Endodermal cell (in vitro differentiated cells): ENCODE results near the gene GALNT6. TPM values are rescaled to one million over a fixed set of nuclear protein-coding genes. Genes with fewer than 3 reads are reported as not detected.

Source experiments
- DNase-seq: peaks from one replicate; pipeline ENCODE4 v3.0.0-alpha.2; 2017
- H3K27ac ChIP-seq: 2 replicates; pipeline ENCODE4 v1.5.1; 2013; ENCODE audit warnings: mild to moderate bottlenecking, low read depth, low read length, moderate library complexity
- H3K27me3 ChIP-seq: 2 replicates; pipeline ENCODE4 v1.6.1; 2013; ENCODE audit warnings: mild to moderate bottlenecking, low read length, moderate library complexity; ENCODE audit not compliant: insufficient read depth, control insufficient read depth, poor library complexity, severe bottlenecking
- H3K36me3 ChIP-seq: 2 replicates; pipeline ENCODE4 v1.7.0; 2013; ENCODE audit warnings: mild to moderate bottlenecking, low read length, moderate library complexity; ENCODE audit not compliant: control insufficient read depth, insufficient read depth
- H3K4me1 ChIP-seq: one replicate; pipeline ENCODE4 v1.7.0; 2013; ENCODE audit warnings: low read length; ENCODE audit not compliant: control insufficient read depth, insufficient read depth
- H3K4me3 ChIP-seq: 2 replicates; pipeline ENCODE4 v1.5.1; 2013; ENCODE audit warnings: mild to moderate bottlenecking, low read length, moderate library complexity
- H3K9ac ChIP-seq: 2 replicates; pipeline ENCODE4 v1.6.1; 2013; ENCODE audit warnings: mild to moderate bottlenecking, low read length, moderate library complexity; ENCODE audit not compliant: poor library complexity, severe bottlenecking; ENCODE audit errors: extremely low read depth
- H3K9me3 ChIP-seq: 2 replicates; pipeline ENCODE4 v1.6.1; 2013; ENCODE audit warnings: mild to moderate bottlenecking, low read length, moderate library complexity; ENCODE audit not compliant: control insufficient read depth
- H3K27ac Mint-ChIP-seq: 2 replicates; pipeline ENCODE4 v1.8.0; 2020; ENCODE audit warnings: mixed read lengths
- H3K27me3 Mint-ChIP-seq: 2 replicates; pipeline ENCODE4 v1.8.0; 2021; ENCODE audit warnings: mild to moderate bottlenecking, mixed read lengths; ENCODE audit not compliant: insufficient read depth
- H3K36me3 Mint-ChIP-seq: 2 replicates; pipeline ENCODE4 v1.8.0; 2020; ENCODE audit warnings: low read depth, mixed read lengths
- H3K4me1 Mint-ChIP-seq: 2 replicates; pipeline ENCODE4 v1.8.0; 2020; ENCODE audit warnings: mixed read lengths
- H3K4me3 Mint-ChIP-seq: 2 replicates; pipeline ENCODE4 v1.8.0; 2020; ENCODE audit warnings: mild to moderate bottlenecking, moderate library complexity, mixed read lengths
- H3K9me3 Mint-ChIP-seq: 2 replicates; pipeline ENCODE4 v1.8.0; 2020; ENCODE audit warnings: mild to moderate bottlenecking, mixed read lengths
- WGBS, 2 experiments: methylation state at CpG; one replicate each; pipeline versions ENCODE4 v1.1.5 to v1.1.7; 2013; ENCODE audit warnings: missing lambda C conversion rate in 2 of 2, mixed read lengths in 1 of 2; ENCODE audit not compliant: insufficient coverage in 1 of 2, insufficient read length in 1 of 2; 5-methylcytosine and 5-hydroxymethylcytosine counted together
- total RNA-seq, 2 donors: library from RNA; stranded (reverse); fragmentation: NEBNext Ultra II Directional in 1 of 2; extraction: Animal tissue kit (Norgen Biotek cat#: 25700) in 1 of 2; gene quantifications; 2 replicates in 1 of 2; 3 replicates in 1 of 2; pipeline ENCODE4 v1.2.1, GENCODE V29; 2021
- TF ChIP-seq, protein P1 (sequence below): fragments of 200-600 bp; sonication (generic); conservative IDR thresholded peaks from 2 replicates; pipeline ENCODE4 v1.5.0; 2021; ENCODE audit warnings: antibody characterized with exemption, mild to moderate bottlenecking

The GALNT6 gene
- total RNA-seq, 2 donors from 2014 or later: 13.9 to 19.1 TPM

DNA sequence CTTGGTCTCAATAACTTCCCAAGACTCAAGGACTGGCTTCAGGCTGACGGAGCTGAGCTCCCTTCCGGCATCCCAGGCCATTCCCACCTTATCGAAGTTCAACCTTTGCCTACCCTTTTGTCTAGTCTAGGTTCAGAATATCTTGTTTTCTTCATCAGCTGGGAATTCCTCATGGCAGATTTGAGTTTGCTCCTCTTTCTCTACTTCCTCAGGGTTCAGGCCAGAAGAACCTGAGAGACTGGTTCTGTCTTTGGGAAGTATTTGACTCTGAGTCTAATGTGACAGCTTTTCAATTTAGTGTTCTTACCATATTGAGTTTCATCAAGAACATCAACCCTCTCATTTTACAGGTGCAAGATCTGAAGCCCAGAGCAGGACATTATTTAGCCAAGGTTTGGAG is 69.3 kb downstream of the GALNT6 start:
- Mint-ChIP-seq H3K9me3 (peaks cover 5% of the 10 kb centered on the region), H3K36me3 (peaks cover 2% of the 10 kb centered on the region), H3K27ac (peak overlapping the region; percentile 96), H3K27me3 (no peaks in the 10 kb centered on the region), H3K4me1 (peaks cover 53% of the 10 kb centered on the region), H3K4me3 (no peak overlapping the region)
- Histone ChIP-seq H3K27me3 (no peaks in the 10 kb centered on the region), H3K9me3 (no peaks in the 10 kb centered on the region), H3K27ac (no peak overlapping the region), H3K4me3 (no peak overlapping the region), H3K4me1 (peaks cover 24% of the 10 kb centered on the region), H3K9ac (no peak overlapping the region), H3K36me3 (no peaks in the 10 kb centered on the region)
- 89 to 93% methylated on average over 3 of the region's 3 CpGs for WGBS, 2 experiments
- no peak for DNase-seq
- TF ChIP-seq, protein P1, sequence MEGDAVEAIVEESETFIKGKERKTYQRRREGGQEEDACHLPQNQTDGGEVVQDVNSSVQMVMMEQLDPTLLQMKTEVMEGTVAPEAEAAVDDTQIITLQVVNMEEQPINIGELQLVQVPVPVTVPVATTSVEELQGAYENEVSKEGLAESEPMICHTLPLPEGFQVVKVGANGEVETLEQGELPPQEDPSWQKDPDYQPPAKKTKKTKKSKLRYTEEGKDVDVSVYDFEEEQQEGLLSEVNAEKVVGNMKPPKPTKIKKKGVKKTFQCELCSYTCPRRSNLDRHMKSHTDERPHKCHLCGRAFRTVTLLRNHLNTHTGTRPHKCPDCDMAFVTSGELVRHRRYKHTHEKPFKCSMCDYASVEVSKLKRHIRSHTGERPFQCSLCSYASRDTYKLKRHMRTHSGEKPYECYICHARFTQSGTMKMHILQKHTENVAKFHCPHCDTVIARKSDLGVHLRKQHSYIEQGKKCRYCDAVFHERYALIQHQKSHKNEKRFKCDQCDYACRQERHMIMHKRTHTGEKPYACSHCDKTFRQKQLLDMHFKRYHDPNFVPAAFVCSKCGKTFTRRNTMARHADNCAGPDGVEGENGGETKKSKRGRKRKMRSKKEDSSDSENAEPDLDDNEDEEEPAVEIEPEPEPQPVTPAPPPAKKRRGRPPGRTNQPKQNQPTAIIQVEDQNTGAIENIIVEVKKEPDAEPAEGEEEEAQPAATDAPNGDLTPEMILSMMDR: no peak

DNA sequence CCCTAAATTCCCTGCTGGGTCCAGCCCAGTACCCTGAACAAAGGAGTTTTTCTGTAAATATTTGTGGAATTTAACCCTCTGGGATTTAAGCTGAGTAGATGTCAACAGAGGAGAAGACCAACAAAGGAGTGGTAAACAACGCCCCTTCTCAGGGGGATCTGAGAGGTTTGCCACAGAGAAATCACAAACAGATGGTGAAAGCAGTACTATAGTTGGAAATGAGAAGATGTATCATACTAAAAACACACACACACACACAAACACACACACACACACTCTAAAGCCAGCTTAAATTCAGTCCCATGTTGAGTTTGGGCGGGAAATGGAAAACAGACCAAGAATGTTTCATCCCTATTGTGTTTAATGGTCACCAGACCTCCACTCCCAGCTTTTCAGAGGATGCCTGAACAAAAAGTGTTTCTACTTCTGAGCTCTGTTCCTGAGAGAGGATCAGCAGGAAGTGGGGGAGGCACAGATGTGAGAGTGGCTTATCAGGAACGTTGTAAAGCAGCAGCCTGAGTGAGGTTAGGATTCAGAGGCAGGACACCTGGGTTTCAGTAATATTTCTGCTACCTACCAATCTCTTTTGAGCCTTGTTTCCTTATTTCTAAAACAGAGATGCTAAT is 70.4 kb downstream of the GALNT6 start:
- Mint-ChIP-seq H3K4me3 (peak overlapping the region; percentile 34), H3K36me3 (peaks cover 2% of the 10 kb centered on the region), H3K27ac (peak overlapping the region; percentile 96), H3K4me1 (peaks cover 50% of the 10 kb centered on the region), H3K9me3 (peaks cover 5% of the 10 kb centered on the region), H3K27me3 (no peaks in the 10 kb centered on the region)
- H3K4me3 ChIP-seq: peak overlapping the region; percentile 2
- H3K9me3 ChIP-seq: no peaks in the 10 kb centered on the region
- WGBS, 2 experiments: 0 to 21% methylated on average over 1 to 3 of the region's 3 CpGs
- no peaks in the 10 kb centered on the region for H3K27me3 ChIP-seq
- H3K9ac ChIP-seq: peak overlapping the region; percentile 75
- peaks cover 24% of the 10 kb centered on the region for H3K4me1 ChIP-seq
- peak overlapping the region; percentile 91 for H3K27ac ChIP-seq
- H3K36me3 ChIP-seq: no peaks in the 10 kb centered on the region
- TF ChIP-seq, protein P1: no peak
- peak; percentile 82 for DNase-seq

DNA sequence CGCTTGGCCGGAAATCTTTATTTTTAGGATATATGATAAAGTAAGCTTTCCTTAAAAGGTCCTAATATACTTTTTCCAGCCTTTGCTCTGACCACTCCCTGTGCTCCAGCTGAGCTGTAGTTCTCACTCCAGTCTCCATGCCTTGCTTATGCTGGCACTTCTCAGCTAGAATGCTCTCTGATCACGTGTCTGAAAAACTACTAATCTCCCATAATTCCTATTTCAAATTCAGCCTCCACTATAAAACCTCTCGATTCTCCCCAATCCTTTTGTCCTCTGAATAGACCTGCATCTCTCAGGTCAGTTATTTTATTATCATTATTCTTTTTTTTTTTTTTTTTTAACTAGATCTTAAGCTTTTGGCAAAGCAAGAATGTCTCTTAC is 70.9 kb downstream of the GALNT6 start:
- TF ChIP-seq, protein P1: no peak
- H3K4me1 Mint-ChIP-seq: peaks cover 50% of the 10 kb centered on the region
- no peaks in the 10 kb centered on the region for H3K27me3 Mint-ChIP-seq
- H3K9me3 Mint-ChIP-seq: peaks cover 5% of the 10 kb centered on the region
- Histone ChIP-seq H3K36me3 (no peaks in the 10 kb centered on the region), H3K9me3 (no peaks in the 10 kb centered on the region), H3K4me3 (no peak overlapping the region), H3K27ac (peak overlapping the region; percentile 91), H3K9ac (peak overlapping the region; percentile 75), H3K27me3 (no peaks in the 10 kb centered on the region), H3K4me1 (peaks cover 24% of the 10 kb centered on the region)
- DNase-seq: peak; percentile 75
- H3K27ac Mint-ChIP-seq: peak overlapping the region; percentile 96
- 32 to 33% methylated on average over 1 to 2 of the region's 4 CpGs for WGBS, 2 experiments
- H3K36me3 Mint-ChIP-seq: peaks cover 2% of the 10 kb centered on the region
- peak overlapping the region; percentile 34 for H3K4me3 Mint-ChIP-seq
